ENCODE data around the gene DXO. TPM values are rescaled to one million over a fixed set of nuclear protein-coding genes. Genes with fewer than 3 reads are reported as not detected.
A peak's percentile ranks its signal among the peaks of the same experiment; 100 is the strongest.

Gene DXO
- total and polyA plus RNA-seq, 2 of the 13 experiments (the other 11 are each of a cell fraction or from before 2014, with no cell fraction given), result 18.6 to 26.2 TPM

DNA sequence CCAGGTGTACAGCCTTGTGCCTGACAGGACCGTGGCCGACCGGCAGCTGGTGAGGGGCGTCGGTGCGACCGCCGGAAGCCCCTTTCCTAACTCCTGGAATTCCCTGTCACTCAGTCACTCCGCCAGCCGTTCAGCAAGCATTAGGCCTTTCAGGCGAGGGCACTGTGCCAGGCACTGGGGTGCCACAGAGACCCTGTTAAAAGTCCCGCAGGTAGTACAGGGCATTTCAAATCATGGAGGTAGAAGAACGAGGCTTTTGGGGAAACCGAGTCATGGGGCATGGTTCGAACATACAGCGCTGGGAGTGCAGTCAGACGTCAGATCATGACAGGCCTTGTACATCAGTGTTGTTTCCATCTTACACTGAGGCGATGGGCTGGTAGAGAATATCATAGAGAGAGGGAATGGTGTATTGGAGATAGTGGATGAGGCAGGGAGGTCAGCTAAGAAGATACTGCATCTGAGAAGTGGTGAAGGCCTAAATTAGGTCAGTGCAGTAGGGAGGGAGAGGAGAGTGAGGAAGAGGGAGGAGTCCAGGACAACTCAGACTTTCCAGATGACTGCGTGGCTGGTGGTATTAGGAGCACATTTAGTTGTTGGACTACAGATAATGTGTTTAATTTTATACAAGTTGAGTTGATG, 892 bp upstream of the DXO start (continued):
- TF ChIP-seq ZBTB7A (CRISPR knock-in tag; IDR thresholded peaks at IDR 0.05) (peak; percentile 48; the same call in 1 of the 2 replicates), ZNF430 (CRISPR knock-in tag; IDR thresholded peaks at IDR 0.05) (no peak), HNRNPUL1 (IDR thresholded peaks at IDR 0.05; ENCODE audit: low read depth, low read length) (no peak; the same call in 1 of the 2 replicates), TRIM24 (CRISPR knock-in tag; IDR thresholded peaks at IDR 0.05) (no peak), ZNF34 (CRISPR knock-in tag; IDR thresholded peaks at IDR 0.05; ENCODE audit: borderline replicate concordance) (0 out of 2 replicates have a peak, but pooled peaks have one; percentile 23), RAD21 (CRISPR knock-in tag; IDR thresholded peaks at IDR 0.05) (0 out of 2 replicates have a peak, but pooled peaks have one; percentile 6), NFAT5 (CRISPR knock-in tag; IDR thresholded peaks at IDR 0.05) (0 out of 2 replicates have a peak, but pooled peaks have one; percentile 22), FOXK1 (CRISPR knock-in tag; IDR thresholded peaks at IDR 0.05; ENCODE audit: borderline replicate concordance, low read depth) (no peak), KLF9 (CRISPR knock-in tag; IDR thresholded peaks at IDR 0.05; ENCODE audit: low read depth) (no peak), ZNF746 (CRISPR knock-in tag; IDR thresholded peaks at IDR 0.05) (0 out of 2 replicates have a peak, but pooled peaks have one; percentile 2), ZNF292 (CRISPR knock-in tag; IDR thresholded peaks at IDR 0.05; ENCODE audit: borderline replicate concordance, low read depth) (0 out of 2 replicates have a peak, but pooled peaks have one; percentile 62), ZNF530 (CRISPR knock-in tag; IDR thresholded peaks at IDR 0.05; ENCODE audit: low read depth) (no peak), HNRNPK (IDR thresholded peaks at IDR 0.05; ENCODE audit: low read depth, low read length, poor library complexity, severe bottlenecking) (no peak), TCF12 (IDR thresholded peaks at IDR 0.05) (no peak), TCF12 (CRISPR knock-in tag; IDR thresholded peaks at IDR 0.05) (no peak), ATF7 (IDR thresholded peaks at IDR 0.05) (no peak), ATF7 (CRISPR knock-in tag; IDR thresholded peaks at IDR 0.05) (no peak), RBM22 (optimal IDR thresholded peaks at IDR 0.05; ENCODE audit: low read length) (no peak)
- TF ChIP-seq, protein P1, sequence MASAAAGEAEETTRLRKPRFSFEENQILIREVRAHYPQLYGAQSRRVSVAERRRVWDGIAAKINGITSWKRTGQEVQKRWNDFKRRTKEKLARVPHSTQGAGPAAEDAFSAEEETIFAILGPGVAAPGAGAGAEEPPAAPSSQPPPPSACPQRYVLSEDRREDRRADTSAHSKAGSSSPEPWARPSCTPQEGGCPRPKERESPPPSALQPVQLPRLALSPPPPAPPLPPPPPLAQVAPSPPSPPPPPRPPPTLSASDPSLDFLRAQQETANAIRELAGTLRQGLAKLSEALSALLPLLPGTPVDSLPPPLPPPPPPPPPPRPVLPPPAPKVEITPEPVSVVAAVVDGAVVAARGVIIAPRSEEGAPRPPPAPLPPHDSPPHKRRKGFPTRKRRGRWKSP (CRISPR knock-in tag; IDR thresholded peaks at IDR 0.05), result no peak
- TF ChIP-seq, protein P2, sequence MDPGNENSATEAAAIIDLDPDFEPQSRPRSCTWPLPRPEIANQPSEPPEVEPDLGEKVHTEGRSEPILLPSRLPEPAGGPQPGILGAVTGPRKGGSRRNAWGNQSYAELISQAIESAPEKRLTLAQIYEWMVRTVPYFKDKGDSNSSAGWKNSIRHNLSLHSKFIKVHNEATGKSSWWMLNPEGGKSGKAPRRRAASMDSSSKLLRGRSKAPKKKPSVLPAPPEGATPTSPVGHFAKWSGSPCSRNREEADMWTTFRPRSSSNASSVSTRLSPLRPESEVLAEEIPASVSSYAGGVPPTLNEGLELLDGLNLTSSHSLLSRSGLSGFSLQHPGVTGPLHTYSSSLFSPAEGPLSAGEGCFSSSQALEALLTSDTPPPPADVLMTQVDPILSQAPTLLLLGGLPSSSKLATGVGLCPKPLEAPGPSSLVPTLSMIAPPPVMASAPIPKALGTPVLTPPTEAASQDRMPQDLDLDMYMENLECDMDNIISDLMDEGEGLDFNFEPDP (CRISPR knock-in tag; conservative IDR thresholded peaks at IDR 0.05), result no peak
- TF ChIP-seq, protein P3, sequence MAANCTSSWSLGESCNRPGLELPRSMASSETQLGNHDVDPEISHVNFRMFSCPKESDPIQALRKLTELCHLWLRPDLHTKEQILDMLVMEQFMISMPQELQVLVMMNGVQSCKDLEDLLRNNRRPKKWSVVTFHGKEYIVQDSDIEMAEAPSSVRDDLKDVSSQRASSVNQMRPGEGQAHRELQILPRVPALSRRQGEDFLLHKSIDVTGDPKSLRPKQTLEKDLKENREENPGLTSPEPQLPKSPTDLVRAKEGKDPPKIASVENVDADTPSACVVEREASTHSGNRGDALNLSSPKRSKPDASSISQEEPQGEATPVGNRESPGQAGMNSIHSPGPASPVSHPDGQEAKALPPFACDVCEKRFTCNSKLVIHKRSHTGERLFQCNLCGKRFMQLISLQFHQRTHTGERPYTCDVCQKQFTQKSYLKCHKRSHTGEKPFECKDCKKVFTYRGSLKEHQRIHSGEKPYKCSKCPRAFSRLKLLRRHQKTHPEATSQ (CRISPR knock-in tag; IDR thresholded peaks at IDR 0.05; ENCODE audit: borderline replicate concordance), result no peak

All from HepG2 (cell line).